ENCODE data around the gene KLHL3.

The KLHL3 gene

DNA sequence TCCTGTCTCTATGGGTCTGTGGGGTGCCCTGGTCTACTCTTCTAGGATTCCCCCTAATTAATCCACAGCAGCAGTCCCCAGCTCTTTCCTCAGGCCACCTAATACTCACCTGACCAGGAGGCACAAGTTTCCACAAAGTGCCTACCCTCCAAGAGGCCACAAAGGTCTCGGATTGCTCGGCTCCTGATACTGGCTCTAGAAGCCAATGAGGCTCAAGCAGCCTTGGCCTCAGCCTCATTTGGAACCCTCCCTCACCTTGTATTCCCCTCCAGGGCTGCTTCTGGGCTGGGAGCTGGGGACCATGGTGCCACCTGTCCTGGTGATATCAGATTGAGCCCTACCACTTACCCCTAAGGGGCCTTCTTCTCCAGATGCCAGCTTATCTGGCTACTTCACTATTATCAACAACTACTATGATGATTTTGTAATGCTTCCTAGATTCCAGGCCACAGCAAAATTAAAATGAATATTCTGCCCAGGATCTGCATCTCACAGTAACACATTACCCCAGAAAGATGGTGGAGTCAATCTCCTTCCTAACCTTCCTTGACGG lies 133.1 kb downstream of the KLHL3 start:
- no peak overlapping the region for H3K4me3 ChIP-seq (ENCODE audit: low read depth, low read length)
- TF ChIP-seq, protein P1, sequence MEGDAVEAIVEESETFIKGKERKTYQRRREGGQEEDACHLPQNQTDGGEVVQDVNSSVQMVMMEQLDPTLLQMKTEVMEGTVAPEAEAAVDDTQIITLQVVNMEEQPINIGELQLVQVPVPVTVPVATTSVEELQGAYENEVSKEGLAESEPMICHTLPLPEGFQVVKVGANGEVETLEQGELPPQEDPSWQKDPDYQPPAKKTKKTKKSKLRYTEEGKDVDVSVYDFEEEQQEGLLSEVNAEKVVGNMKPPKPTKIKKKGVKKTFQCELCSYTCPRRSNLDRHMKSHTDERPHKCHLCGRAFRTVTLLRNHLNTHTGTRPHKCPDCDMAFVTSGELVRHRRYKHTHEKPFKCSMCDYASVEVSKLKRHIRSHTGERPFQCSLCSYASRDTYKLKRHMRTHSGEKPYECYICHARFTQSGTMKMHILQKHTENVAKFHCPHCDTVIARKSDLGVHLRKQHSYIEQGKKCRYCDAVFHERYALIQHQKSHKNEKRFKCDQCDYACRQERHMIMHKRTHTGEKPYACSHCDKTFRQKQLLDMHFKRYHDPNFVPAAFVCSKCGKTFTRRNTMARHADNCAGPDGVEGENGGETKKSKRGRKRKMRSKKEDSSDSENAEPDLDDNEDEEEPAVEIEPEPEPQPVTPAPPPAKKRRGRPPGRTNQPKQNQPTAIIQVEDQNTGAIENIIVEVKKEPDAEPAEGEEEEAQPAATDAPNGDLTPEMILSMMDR (conservative IDR thresholded peaks at IDR 0.05; ENCODE audit: low read depth, low read length), result no peak
- no peak for DNase-seq (ENCODE audit: low read depth)

DNA sequence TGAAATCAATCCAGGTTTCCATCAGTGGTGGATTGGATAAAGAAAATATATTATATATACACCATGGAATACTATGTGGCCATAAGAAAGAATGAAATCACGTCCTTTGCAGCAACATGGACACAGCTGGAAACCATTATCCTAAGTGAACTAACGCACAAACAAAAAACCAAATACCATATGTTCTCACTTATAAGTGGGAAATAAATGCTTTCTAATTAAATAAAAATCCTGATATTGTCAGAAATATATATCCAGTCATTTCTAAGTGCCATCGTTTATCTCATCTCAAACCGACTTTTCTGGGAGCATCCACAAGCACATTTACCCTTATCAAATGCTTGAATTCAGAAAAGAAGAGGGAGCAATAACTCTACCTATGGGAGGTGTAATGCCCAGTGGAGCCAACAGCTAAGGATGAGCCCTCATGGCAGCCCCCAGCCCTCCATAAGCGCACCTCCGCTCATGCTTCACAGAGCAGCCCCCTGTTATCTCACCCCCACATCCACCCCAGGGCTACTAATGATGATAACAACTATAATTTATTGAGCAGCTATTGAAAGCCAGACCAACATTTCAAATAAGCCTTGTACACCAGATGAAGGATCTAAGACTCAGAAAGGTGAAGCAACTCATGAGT lies 135.0 kb downstream of the KLHL3 start:
- TF ChIP-seq, protein P1 (conservative IDR thresholded peaks at IDR 0.05; ENCODE audit: low read depth, low read length), result no peak
- no peak for DNase-seq (ENCODE audit: low read depth)
- no peak overlapping the region for H3K4me3 ChIP-seq (ENCODE audit: low read depth, low read length)

DNA sequence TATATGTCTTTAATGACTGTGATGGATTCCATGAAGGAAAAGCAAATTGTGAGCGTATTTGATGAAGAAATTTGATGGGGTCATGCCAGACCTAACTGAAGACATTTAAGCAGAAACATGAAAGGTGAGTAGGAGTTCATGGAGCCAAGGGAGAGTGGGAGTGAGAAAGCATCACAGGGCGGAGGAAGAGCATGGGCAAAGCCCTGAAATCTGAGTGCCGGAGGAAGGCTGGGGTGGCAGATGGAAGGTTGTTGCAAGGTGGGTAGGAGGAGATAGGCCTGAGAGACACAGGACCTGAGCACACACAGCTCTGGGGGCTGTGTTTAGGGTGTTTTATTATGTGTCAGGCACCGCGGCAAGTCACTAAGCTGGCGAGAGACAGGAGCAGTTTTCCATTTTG lies 136.4 kb downstream of the KLHL3 start:
- no peak overlapping the region for H3K4me3 ChIP-seq (ENCODE audit: low read depth, low read length)
- TF ChIP-seq, protein P1 (conservative IDR thresholded peaks at IDR 0.05; ENCODE audit: low read depth, low read length), result no peak
- no peak for DNase-seq (ENCODE audit: low read depth)

DNA sequence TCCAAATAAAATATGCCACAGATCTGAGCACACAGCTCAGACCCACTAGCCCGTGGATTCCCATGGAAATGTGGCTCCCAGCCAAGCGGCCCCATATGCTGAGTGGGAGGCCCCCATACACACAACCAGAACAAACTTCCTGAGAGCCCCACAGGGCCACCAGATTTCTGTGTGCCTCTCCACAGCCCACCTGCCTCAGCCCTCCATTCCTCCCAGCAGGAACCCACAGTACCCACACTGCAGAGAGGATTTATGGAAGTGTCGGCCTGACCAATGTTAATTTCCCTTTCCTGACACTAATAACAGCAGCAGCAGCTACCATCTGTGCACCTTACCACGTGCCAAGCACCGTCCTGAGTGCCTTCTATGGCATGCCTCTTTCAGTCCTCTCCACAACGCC lies 137.5 kb downstream of the KLHL3 start:
- H3K4me3 ChIP-seq (ENCODE audit: low read depth, low read length), result no peak overlapping the region
- DNase-seq (ENCODE audit: low read depth), result no peak
- TF ChIP-seq, protein P1 (conservative IDR thresholded peaks at IDR 0.05; ENCODE audit: low read depth, low read length), result no peak

DNA sequence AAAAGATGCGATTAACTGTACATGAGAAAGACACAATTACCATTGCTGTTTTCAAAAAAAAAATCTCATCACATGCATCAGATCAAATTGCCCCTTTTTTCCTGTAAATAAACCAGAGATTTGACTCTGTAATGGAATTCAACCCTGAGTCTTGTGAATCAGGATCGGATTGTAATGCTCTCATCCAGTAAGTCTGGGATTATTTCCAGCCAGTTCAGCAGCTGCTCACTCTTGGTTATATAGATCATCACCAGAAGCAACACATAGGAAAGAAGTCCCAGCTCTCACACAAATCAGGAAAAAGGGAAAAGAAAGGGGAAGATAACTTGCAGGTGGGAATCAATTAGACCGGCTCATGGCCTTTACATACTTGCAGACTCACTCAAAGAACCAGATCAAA lies 138.9 kb downstream of the KLHL3 start:
- DNase-seq (ENCODE audit: low read depth), result no peak
- H3K4me3 ChIP-seq (ENCODE audit: low read depth, low read length), result no peak overlapping the region
- TF ChIP-seq, protein P1 (conservative IDR thresholded peaks at IDR 0.05; ENCODE audit: low read depth, low read length), result no peak

GRCh38 chr5:137595396-137596079 lies 140.4 kb downstream of the KLHL3 start:
- TF ChIP-seq, protein P1 (conservative IDR thresholded peaks at IDR 0.05; ENCODE audit: low read depth, low read length), result no peak
- DNase-seq (ENCODE audit: low read depth), result no peak
- H3K4me3 ChIP-seq (ENCODE audit: low read depth, low read length), result no peak overlapping the region

Data from choroid plexus epithelial cell (primary cell).